Hepatocyte (in vitro differentiated cells): ENCODE results near the gene TBC1D8.

Source experiments
- EZH2 ChIP-seq: fragments of 200-600 bp; sonication (generic); IDR thresholded peaks from 2 replicates; pipeline ENCODE4 v1.6.1; 2016; ENCODE audit warnings: antibody characterized with exemption, mild to moderate bottlenecking, borderline replicate concordance
- TF ChIP-seq, protein P1 (sequence below): fragments of 200-600 bp; sonication (generic); IDR thresholded peaks from 2 replicates; pipeline ENCODE4 v1.5.1; 2016; ENCODE audit warnings: antibody characterized with exemption, mild to moderate bottlenecking; ENCODE audit not compliant: poor library complexity

DNA sequence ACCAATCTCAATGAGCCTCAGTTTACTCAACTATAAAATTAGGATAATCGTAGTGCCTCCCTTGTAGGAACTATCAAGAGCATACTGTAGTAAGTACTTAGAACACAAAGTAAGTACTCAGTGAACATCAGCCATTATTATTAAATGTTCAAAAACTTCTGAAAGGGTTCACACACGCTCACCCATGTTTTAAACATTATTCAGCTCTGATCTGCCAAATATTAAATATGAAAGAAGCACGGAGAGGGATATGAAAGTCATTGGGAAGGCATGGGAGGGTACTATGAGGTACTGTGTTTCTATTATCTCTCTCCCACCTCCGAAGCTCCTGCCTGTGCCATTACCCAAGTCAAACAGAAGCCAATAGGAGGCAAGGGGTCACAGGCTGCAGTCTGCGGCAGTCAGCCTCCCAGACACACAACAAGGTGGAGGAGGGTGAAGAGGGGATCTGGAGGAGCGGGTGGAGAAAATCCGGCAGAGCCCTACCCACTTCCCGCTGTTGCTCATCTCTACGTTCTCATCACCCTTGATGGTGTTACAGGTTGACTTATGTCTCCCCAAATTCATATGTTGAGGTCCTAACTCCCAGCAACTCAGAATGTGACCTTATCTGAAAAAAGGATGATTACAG lies 2.0 kb upstream of the TBC1D8 start:
- TF ChIP-seq, protein P1, sequence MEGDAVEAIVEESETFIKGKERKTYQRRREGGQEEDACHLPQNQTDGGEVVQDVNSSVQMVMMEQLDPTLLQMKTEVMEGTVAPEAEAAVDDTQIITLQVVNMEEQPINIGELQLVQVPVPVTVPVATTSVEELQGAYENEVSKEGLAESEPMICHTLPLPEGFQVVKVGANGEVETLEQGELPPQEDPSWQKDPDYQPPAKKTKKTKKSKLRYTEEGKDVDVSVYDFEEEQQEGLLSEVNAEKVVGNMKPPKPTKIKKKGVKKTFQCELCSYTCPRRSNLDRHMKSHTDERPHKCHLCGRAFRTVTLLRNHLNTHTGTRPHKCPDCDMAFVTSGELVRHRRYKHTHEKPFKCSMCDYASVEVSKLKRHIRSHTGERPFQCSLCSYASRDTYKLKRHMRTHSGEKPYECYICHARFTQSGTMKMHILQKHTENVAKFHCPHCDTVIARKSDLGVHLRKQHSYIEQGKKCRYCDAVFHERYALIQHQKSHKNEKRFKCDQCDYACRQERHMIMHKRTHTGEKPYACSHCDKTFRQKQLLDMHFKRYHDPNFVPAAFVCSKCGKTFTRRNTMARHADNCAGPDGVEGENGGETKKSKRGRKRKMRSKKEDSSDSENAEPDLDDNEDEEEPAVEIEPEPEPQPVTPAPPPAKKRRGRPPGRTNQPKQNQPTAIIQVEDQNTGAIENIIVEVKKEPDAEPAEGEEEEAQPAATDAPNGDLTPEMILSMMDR, result no peak
- no peak for TF ChIP-seq EZH2
